Ovary (tissue), 3 donors: Measurements from ENCODE around the gene SIK3.

ENCODE experiments used
- CTCF ChIP-seq, 3 donors: fragments of 450-650 bp in 2 of 3; fragments of 200-600 bp in 1 of 3; IDR thresholded peaks; one replicate each; pipeline versions ENCODE4 v1.5.1 to v1.8.0; 2016 to 2022; ENCODE audit warnings: antibody characterized with exemption in 3 of 3, mild to moderate bottlenecking in 1 of 3
- EP300 ChIP-seq: sonication (generic); formaldehyde crosslinking; IDR thresholded peaks from one replicate; pipeline ENCODE4 v1.6.1; 2017; ENCODE audit warnings: antibody characterized with exemption
- POLR2A ChIP-seq: fragments of 450-650 bp; IDR thresholded peaks from one replicate; pipeline ENCODE4 v1.6.1; 2017; ENCODE audit warnings: antibody characterized with exemption, mild to moderate bottlenecking, moderate library complexity
- donor health status: DM: no; HTN: no; CAD: no.

GRCh38 chr11:116931206-116931953 is 166.8 kb downstream of the SIK3 start:
- TF ChIP-seq CTCF (IDR thresholded peaks at IDR 0.05) (no peak), EP300 (no peak), POLR2A (no peak)
